HCT116 (cell line): ENCODE measurements around the gene HORMAD2. TPM values are rescaled to one million over a fixed set of nuclear protein-coding genes. Genes with fewer than 3 reads are reported as not detected.

ENCODE experiments used
- ATAC-seq: fragments of 200-7000 bp; cut with Tn5 transposase; 2 replicates; pipeline ENCODE4 v1.9.1; 2020; ENCODE audit warnings: mild to moderate bottlenecking, moderate library complexity
- BruUV-seq: library from RNA; stranded (reverse); fragments of 400-500 nt; replicated peaks from 2 replicates; lab custom pipeline; 2021; lab: Mats Ljungman, UMichigan
- CTCF ChIA-PET: fragments of 300-600 bp; sonication (Branson Sonifier 250); formaldehyde crosslinking; loops from one replicate; lab custom pipeline; 2021; ENCODE audit warnings: antibody characterized with exemption; lab: Charles Lee
- POLR2A ChIA-PET: fragments of 300-600, 350-600 bp; sonication (Branson Sonifier 250); formaldehyde crosslinking; loops from one replicate; lab custom pipeline; 2021; ENCODE audit warnings: antibody characterized with exemption; lab: Charles Lee
- RAD21 ChIA-PET, 2 experiments: fragments of 300-600 bp; sonication (Branson Sonifier 250); formaldehyde crosslinking; loops; one replicate each; lab custom pipeline; 2023; ENCODE audit warnings: low total read pairs in 2 of 2; ENCODE audit not compliant: uncharacterized antibody in 2 of 2, unreplicated experiment in 2 of 2, low non-redundant PET in 1 of 2; lab: Charles Lee
- DNase-seq: peaks from one replicate; pipeline ENCODE4 v3.0.0-alpha.2; 2010; ENCODE audit warnings: low read depth, low spot score
- H2AFZ ChIP-seq: fragments of 200-600 bp; shearing (Covaris generic), sonication (generic); 2 replicates; pipeline ENCODE4 v1.6.1; 2017; ENCODE audit warnings: low read depth, mixed run types, mixed read lengths, antibody characterized with exemption, low read length; ENCODE audit not compliant: poor library complexity, severe bottlenecking
- H3K27ac ChIP-seq: 2 replicates; pipeline ENCODE4 v1.5.1; 2012; ENCODE audit warnings: low read depth, low read length
- H3K27me3 ChIP-seq: fragments of 200-600 bp; sonication (generic); 2 replicates; pipeline ENCODE4 v1.6.1; 2016; ENCODE audit warnings: mixed run types, low read length, mixed read lengths; ENCODE audit not compliant: insufficient read depth
- H3K36me3 ChIP-seq, 2 experiments: fragments of 200-500 bp in 1 of 2; fragments of 200-600 bp in 1 of 2; sonication (Bioruptor generic) in 1 of 2; sonication (generic) in 1 of 2; 2 replicates each; pipeline versions ENCODE4 v1.5.1 to v1.6.1; 2014 to 2016; ENCODE audit warnings: low read length in 2 of 2, inconsistent platforms in 1 of 2, mixed read lengths in 1 of 2, mixed run types in 1 of 2; ENCODE audit not compliant: insufficient read depth in 2 of 2, control insufficient read depth in 1 of 2
- H3K4me1 ChIP-seq, 2 experiments: fragments of 200-600 bp in 1 of 2; sonication (generic) in 1 of 2; 2 replicates each; pipeline versions ENCODE4 v1.5.1 to v1.6.1; 2012 to 2017; ENCODE audit warnings: low read length in 2 of 2, inconsistent platforms in 1 of 2, mild to moderate bottlenecking in 1 of 2, mixed read lengths in 1 of 2, mixed run types in 1 of 2, moderate library complexity in 1 of 2; ENCODE audit not compliant: insufficient read depth in 2 of 2, control insufficient read depth in 1 of 2
- H3K4me2 ChIP-seq: fragments of 200-600 bp; sonication (generic); 2 replicates; pipeline ENCODE4 v1.6.1; 2017; ENCODE audit warnings: mixed run types, low read length, mixed read lengths
- H3K4me3 ChIP-seq, 2 experiments: fragments of 200-600 bp in 1 of 2; sonication (generic) in 1 of 2; replicated peaks in 1 of 2; 2 replicates each; pipeline ENCODE4 v1.5.1; 2011 to 2016; ENCODE audit warnings: low read length in 2 of 2, control low read depth in 1 of 2, low read depth in 1 of 2, mild to moderate bottlenecking in 1 of 2, mixed read lengths in 1 of 2, mixed run types in 1 of 2
- H3K79me2 ChIP-seq: fragments of 200-600 bp; sonication (generic); 2 replicates; pipeline ENCODE4 v1.6.1; 2017; ENCODE audit warnings: mild to moderate bottlenecking, mixed run types, low read length, moderate library complexity, mixed read lengths; ENCODE audit not compliant: insufficient read depth
- H3K9ac ChIP-seq: fragments of 200-600 bp; sonication (generic); 2 replicates; pipeline ENCODE4 v1.6.1; 2016; ENCODE audit warnings: low read length, mixed read lengths
- H3K9me2 ChIP-seq: fragments of 200-600 bp; sonication (generic), shearing (Covaris generic); 2 replicates; pipeline ENCODE4 v1.6.1; 2017; ENCODE audit warnings: mixed run types, mild to moderate bottlenecking, moderate library complexity; ENCODE audit not compliant: insufficient read depth
- H3K9me3 ChIP-seq, 2 experiments: fragments of 200-500 bp in 1 of 2; fragments of 200-600 bp in 1 of 2; sonication (Bioruptor generic) in 1 of 2; sonication (generic) in 1 of 2; 2 replicates each; pipeline ENCODE4 v1.6.1; 2014 to 2017; ENCODE audit warnings: low read length in 2 of 2, mixed read lengths in 2 of 2, inconsistent platforms in 1 of 2, low read depth in 1 of 2, mild to moderate bottlenecking in 1 of 2, mixed run types in 1 of 2, moderate library complexity in 1 of 2; ENCODE audit not compliant: control insufficient read depth in 1 of 2, insufficient read depth in 1 of 2
- H4K20me1 ChIP-seq: fragments of 200-600 bp; sonication (generic), shearing (Covaris generic); 2 replicates; pipeline ENCODE4 v1.6.1; 2017; ENCODE audit warnings: mixed run types, mild to moderate bottlenecking, moderate library complexity; ENCODE audit not compliant: insufficient read depth
- CBX3 ChIP-seq: IDR thresholded peaks from 2 replicates; pipeline ENCODE4 v1.6.1; 2012; ENCODE audit warnings: low read depth
- EZH2phosphoT487 ChIP-seq: fragments of 200-600 bp; IDR thresholded peaks from 2 replicates; pipeline ENCODE4 v1.6.1; 2018; ENCODE audit warnings: antibody characterized with exemption, borderline replicate concordance
- FOSL1 ChIP-seq: IDR thresholded peaks from 2 replicates; pipeline ENCODE4 v1.6.1; 2012; ENCODE audit warnings: low read depth
- JUND ChIP-seq: IDR thresholded peaks from 2 replicates; pipeline ENCODE4 v1.6.1; 2012
- POLR2AphosphoS5 ChIP-seq: IDR thresholded peaks from 2 replicates; pipeline ENCODE4 v1.6.1; 2011; ENCODE audit warnings: mild to moderate bottlenecking, low read depth, low read length, moderate library complexity
- SIN3A ChIP-seq: IDR thresholded peaks from 2 replicates; pipeline ENCODE4 v1.6.1; 2012; ENCODE audit warnings: low read depth
- SP1 ChIP-seq: IDR thresholded peaks from 2 replicates; pipeline ENCODE4 v1.6.1; 2012; ENCODE audit warnings: low read depth
- SRF ChIP-seq: IDR thresholded peaks from 2 replicates; pipeline ENCODE4 v1.6.1; 2012; ENCODE audit warnings: low read depth
- YY1 ChIP-seq: IDR thresholded peaks from 2 replicates; pipeline ENCODE4 v1.6.1; 2011; ENCODE audit warnings: low read length, low read depth, moderate library complexity, mild to moderate bottlenecking; ENCODE audit not compliant: insufficient replicate concordance; ENCODE audit errors: extremely low read depth
- ZNF274 ChIP-seq: fragments of 200-500 bp; sonication (Bioruptor generic); IDR thresholded peaks from 2 replicates; pipeline ENCODE4 v1.6.1; 2014; ENCODE audit warnings: mild to moderate bottlenecking, low read depth, low read length, inconsistent platforms
- intact Hi-C: fragments of 100-400 bp; cut with micrococcal nuclease; formaldehyde crosslinking; loops from 2 replicates; pipeline ENCODE4 v1.10.0; 2022
- total RNA-seq: library from RNA; stranded (reverse); gene quantifications from one replicate; pipeline ENCODE4 v1.2.1, GENCODE V29; 2021; ENCODE audit not compliant: unreplicated experiment
- TF ChIP-seq, protein P1 (sequence below): IDR thresholded peaks from 2 replicates; pipeline ENCODE4 v1.6.1; 2011; ENCODE audit warnings: mild to moderate bottlenecking, low read length, moderate library complexity; ENCODE audit not compliant: insufficient replicate concordance; ENCODE audit errors: extremely low read depth

HORMAD2 gene
- total RNA-seq, 1 experiment from 2014 or later = not detected

DNA sequence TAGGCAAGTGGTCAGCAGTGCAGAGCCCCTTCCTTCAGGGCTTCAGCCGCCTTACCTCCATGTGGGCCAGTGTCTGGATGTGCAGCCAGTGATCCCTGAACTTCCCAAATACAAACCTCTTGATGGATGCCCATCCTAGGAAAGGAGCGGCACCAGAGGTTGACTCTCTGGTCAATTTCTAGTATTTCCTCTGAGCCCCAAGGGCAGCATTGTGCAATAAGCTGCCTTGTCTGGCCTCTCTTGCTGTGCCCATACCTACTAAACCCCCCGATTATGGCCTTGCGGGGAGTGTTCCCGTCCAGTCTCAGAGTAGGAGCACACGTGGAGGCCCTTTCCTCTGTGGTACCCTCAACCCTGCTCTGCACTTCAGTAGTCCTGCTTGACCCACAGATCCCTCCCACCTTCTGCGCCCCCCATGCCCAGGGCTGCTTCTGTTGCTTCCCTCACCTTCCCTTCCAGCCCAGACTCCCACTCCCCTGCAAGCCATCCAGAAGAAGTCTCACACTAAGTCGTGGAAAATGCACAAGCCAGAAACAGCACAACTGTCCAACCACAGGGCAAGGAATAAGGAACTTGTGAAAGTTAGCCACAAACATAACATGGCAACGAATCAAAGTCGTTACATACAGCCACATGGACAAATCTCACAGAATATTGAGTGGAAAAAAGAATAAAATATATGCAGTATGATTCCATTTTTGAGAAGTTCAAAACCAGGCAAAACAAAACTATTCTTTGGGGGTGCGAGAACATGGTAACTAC is 39.6 kb upstream of the HORMAD2 start:
- ATAC-seq (no peak), DNase-seq (no peak)
- POLR2A ChIA-PET = no interaction called here
- no peak overlapping the region for H3K27ac ChIP-seq
- no peaks in the 10 kb centered on the region for H3K79me2 ChIP-seq
- H2AFZ ChIP-seq = no peak overlapping the region
- H3K9me3 ChIP-seq = no peaks in the 10 kb centered on the region
- H3K4me1 ChIP-seq = peaks cover 31 to 41% of the 10 kb centered on the region in 2 experiments
- H3K4me2 ChIP-seq = no peak overlapping the region
- no peaks in the 10 kb centered on the region for H3K9me2 ChIP-seq
- intact Hi-C loops = no loop called here
- no peaks in the 10 kb centered on the region for H4K20me1 ChIP-seq
- H3K36me3 ChIP-seq = no peaks in the 10 kb centered on the region
- no peaks in the 10 kb centered on the region for H3K27me3 ChIP-seq
- no TSS peak for BruUV-seq
- TF ChIP-seq EZH2phosphoT487 (no peak), FOSL1 (no peak), SIN3A (no peak), CBX3 (no peak), SRF (no peak), SP1 (no peak), JUND (no peak), YY1 (no peak), ZNF274 (no peak), POLR2AphosphoS5 (no peak)
- TF ChIP-seq, protein P1, sequence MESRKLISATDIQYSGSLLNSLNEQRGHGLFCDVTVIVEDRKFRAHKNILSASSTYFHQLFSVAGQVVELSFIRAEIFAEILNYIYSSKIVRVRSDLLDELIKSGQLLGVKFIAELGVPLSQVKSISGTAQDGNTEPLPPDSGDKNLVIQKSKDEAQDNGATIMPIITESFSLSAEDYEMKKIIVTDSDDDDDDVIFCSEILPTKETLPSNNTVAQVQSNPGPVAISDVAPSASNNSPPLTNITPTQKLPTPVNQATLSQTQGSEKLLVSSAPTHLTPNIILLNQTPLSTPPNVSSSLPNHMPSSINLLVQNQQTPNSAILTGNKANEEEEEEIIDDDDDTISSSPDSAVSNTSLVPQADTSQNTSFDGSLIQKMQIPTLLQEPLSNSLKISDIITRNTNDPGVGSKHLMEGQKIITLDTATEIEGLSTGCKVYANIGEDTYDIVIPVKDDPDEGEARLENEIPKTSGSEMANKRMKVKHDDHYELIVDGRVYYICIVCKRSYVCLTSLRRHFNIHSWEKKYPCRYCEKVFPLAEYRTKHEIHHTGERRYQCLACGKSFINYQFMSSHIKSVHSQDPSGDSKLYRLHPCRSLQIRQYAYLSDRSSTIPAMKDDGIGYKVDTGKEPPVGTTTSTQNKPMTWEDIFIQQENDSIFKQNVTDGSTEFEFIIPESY = no peak
- TF ChIP-seq, all 23 proteins: peak for 0
- Histone ChIP-seq H3K9ac (no peak overlapping the region), H3K4me3 (no peak overlapping the region)
- CTCF ChIA-PET = no interaction called here
- RAD21 ChIA-PET = no interaction called here
